ENCODE data around the gene PSMA7. TPM values are rescaled to one million over a fixed set of nuclear protein-coding genes. Genes with fewer than 3 reads are reported as not detected.

PSMA7 gene
- total RNA-seq, 1 experiment from 2014 or later: 332 TPM

DNA sequence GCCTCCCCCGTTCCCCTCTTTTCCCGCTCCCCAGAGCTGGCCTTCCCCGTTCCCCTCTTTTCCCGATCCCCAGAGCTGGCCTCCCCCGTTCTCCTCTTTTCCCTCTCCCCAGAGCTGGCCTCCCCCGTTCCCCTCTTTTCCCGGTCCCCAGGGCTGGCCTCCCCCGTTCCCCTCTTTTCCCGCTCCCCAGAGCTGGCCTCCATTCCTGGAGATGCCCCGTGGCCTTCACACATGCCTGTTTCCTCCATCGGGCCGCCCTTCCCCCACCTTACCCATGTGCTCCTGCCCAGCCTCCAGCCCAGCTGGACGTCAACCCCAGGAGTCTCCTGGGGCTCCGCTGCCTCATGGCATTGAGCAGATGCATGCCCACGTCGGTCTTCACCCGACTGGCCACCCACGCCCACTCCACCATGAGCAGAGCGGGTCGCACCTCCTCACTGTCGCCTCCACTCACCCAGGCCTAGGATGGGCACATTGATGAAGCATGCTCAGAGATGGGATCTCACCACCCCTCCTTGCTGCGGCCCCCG is 8.7 kb upstream of the PSMA7 start:
- Histone ChIP-seq H3K4ac (ENCODE audit: low read depth, low read length) (no peak overlapping the region), H3K27ac (ENCODE audit: insufficient read length, low read depth, low read length) (no peak overlapping the region), H3K79me1 (ENCODE audit: insufficient read depth, low read depth, low read length, poor library complexity, severe bottlenecking) (peaks cover 11% of the 10 kb centered on the region), H3K4me2 (ENCODE audit: insufficient read depth, insufficient read length, low read length) (no peak overlapping the region), H4K20me1 (ENCODE audit: control insufficient read depth, insufficient read depth, insufficient read length) (no peaks in the 10 kb centered on the region), H2BK5ac (ENCODE audit: insufficient read length, low read length) (no peak overlapping the region), H4K8ac (replicated peaks; ENCODE audit: insufficient read length, low read depth, low read length) (no peak overlapping the region), H3K14ac (ENCODE audit: insufficient read depth, low read length) (no peak overlapping the region; the same call in 1 of the 2 replicates), H3K56ac (ENCODE audit: insufficient read length, low read depth, low read length) (no peak overlapping the region), H3T11ph (ENCODE audit: low read length) (no peak overlapping the region), H4K5ac (ENCODE audit: insufficient read length, low read depth, low read length) (no peak overlapping the region), H2BK15ac (ENCODE audit: low read depth, low read length) (no peak overlapping the region), H3K9ac (ENCODE audit: extremely low read depth, insufficient read length, low read length) (no peak overlapping the region), H2AK5ac (ENCODE audit: insufficient read length, low read length) (no peak overlapping the region), H3K23me2 (ENCODE audit: insufficient read length, low read depth, low read length, poor library complexity, severe bottlenecking) (no peaks in the 10 kb centered on the region), H4K91ac (ENCODE audit: insufficient read length, low read depth, low read length) (no peak overlapping the region), H3K9me3 (ENCODE audit: control insufficient read depth, low read depth, low read length) (no peaks in the 10 kb centered on the region), H3K23ac (ENCODE audit: insufficient read length, low read depth, low read length) (no peak overlapping the region), H2BK120ac (ENCODE audit: low read depth, low read length, poor library complexity, severe bottlenecking) (no peak overlapping the region), H3K27me3 (ENCODE audit: insufficient read depth, low read length) (no peaks in the 10 kb centered on the region), H2AFZ (ENCODE audit: low read length) (no peak overlapping the region), H3K18ac (ENCODE audit: insufficient read length, low read depth, low read length) (no peak overlapping the region), H2BK20ac (ENCODE audit: low read depth, low read length, poor library complexity, severe bottlenecking) (no peak overlapping the region), H3K4me1 (ENCODE audit: insufficient read depth, low read length) (peaks cover 9% of the 10 kb centered on the region; the same call in 1 of the 2 replicates), H3K79me2 (ENCODE audit: insufficient read depth, low read length) (peaks cover 49% of the 10 kb centered on the region; the same call in 1 of the 2 replicates), H2BK12ac (ENCODE audit: insufficient read length, low read depth, low read length) (no peak overlapping the region)
- Mint-ChIP-seq H3K4me3 (no peak overlapping the region), H3K27ac (peak overlapping the region in 2 of 3 experiments; percentile 53 to 58; a peak in 1 of 7 replicates), H3K4me1 (peaks cover 44 to 50% of the 10 kb centered on the region in 2 experiments), H3K9me3 (peaks cover 6% of the 10 kb centered on the region in 2 experiments; a peak in 2 of 5 replicates), H3K36me3 (ENCODE audit: insufficient read depth in 1 of 3, low read depth in 3 of 3) (peaks cover 27 to 38% (median 30%) of the 10 kb centered on the region in 3 experiments), H3K27me3 (ENCODE audit: low read depth) (no peaks in the 10 kb centered on the region)
- TF ChIP-seq, protein P1, sequence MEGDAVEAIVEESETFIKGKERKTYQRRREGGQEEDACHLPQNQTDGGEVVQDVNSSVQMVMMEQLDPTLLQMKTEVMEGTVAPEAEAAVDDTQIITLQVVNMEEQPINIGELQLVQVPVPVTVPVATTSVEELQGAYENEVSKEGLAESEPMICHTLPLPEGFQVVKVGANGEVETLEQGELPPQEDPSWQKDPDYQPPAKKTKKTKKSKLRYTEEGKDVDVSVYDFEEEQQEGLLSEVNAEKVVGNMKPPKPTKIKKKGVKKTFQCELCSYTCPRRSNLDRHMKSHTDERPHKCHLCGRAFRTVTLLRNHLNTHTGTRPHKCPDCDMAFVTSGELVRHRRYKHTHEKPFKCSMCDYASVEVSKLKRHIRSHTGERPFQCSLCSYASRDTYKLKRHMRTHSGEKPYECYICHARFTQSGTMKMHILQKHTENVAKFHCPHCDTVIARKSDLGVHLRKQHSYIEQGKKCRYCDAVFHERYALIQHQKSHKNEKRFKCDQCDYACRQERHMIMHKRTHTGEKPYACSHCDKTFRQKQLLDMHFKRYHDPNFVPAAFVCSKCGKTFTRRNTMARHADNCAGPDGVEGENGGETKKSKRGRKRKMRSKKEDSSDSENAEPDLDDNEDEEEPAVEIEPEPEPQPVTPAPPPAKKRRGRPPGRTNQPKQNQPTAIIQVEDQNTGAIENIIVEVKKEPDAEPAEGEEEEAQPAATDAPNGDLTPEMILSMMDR (conservative IDR thresholded peaks at IDR 0.05): no peak
- DNase-seq: no peak
- WGBS (ENCODE audit: extremely low coverage, insufficient read length, low lambda C conversion rate): no CpG with 5 or more reads among the region's 23 CpGs
